ENCODE data around the gene GCAT. TPM values are rescaled to one million over a fixed set of nuclear protein-coding genes. Genes with fewer than 3 reads are reported as not detected.
A peak's percentile ranks its signal among the peaks of the same experiment; 100 is the strongest.

The GCAT gene
- total RNA-seq, 2 donors from 2014 or later: 37.8 to 92.7 TPM

- Histone ChIP-seq H3K9me3 (no peaks in the 10 kb centered on the region), H3K36me3 (peaks cover 0 to 19% of the 10 kb centered on the region in 2 donors), H3K27ac (peak overlapping the region; percentile 55 to 72), H3K4me3 (no peak overlapping the region), H3K27me3 (replicated peaks; ENCODE audit: insufficient read depth) (no peaks in the 10 kb centered on the region), H3K4me1 (replicated peaks) (peaks cover 4% of the 10 kb centered on the region)
- TF ChIP-seq POLR2AphosphoS5 (IDR thresholded peaks at IDR 0.05) (no peak), POLR2A (IDR thresholded peaks at IDR 0.05) (no peak)
- TF ChIP-seq, protein P1, sequence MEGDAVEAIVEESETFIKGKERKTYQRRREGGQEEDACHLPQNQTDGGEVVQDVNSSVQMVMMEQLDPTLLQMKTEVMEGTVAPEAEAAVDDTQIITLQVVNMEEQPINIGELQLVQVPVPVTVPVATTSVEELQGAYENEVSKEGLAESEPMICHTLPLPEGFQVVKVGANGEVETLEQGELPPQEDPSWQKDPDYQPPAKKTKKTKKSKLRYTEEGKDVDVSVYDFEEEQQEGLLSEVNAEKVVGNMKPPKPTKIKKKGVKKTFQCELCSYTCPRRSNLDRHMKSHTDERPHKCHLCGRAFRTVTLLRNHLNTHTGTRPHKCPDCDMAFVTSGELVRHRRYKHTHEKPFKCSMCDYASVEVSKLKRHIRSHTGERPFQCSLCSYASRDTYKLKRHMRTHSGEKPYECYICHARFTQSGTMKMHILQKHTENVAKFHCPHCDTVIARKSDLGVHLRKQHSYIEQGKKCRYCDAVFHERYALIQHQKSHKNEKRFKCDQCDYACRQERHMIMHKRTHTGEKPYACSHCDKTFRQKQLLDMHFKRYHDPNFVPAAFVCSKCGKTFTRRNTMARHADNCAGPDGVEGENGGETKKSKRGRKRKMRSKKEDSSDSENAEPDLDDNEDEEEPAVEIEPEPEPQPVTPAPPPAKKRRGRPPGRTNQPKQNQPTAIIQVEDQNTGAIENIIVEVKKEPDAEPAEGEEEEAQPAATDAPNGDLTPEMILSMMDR (IDR thresholded peaks at IDR 0.05): no peak
- no peak for DNase-seq (ENCODE audit: low spot score)
- intact Hi-C loops (cut with DNase I): no loop called here
- 77% methylated on average over 17 of the region's 17 CpGs for WGBS
These were observed 31.7 kb upstream of the GCAT start for GRCh38 chr22:37775785-37776638.

DNA sequence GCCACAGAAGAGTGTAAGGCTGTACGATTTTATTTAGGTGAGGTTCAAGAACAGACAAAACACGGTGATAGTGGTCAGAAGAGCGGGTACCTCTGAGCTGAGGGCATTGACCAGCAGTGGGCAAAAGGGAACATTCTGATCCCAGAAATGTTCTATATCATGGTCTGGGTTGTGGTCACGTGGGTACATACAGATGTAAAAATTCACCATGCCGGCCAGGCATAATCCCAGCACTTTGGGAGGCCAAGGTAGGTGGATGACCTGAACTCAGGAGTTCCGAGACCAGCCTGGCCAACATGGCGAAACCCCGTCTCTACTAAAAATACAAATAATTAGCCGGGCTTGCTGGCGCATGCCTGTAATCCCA is 31.1 kb upstream of the GCAT start:
- intact Hi-C loops (cut with DNase I): no loop called here
- peaks cover 4% of the 10 kb centered on the region for H3K4me1 ChIP-seq (replicated peaks)
- no peaks in the 10 kb centered on the region for H3K9me3 ChIP-seq
- H3K36me3 ChIP-seq: peaks cover 0 to 19% of the 10 kb centered on the region in 2 donors
- no peak for DNase-seq (ENCODE audit: low spot score)
- H3K4me3 ChIP-seq: no peak overlapping the region
- peak overlapping the region; percentile 55 to 72 for H3K27ac ChIP-seq
- no peaks in the 10 kb centered on the region for H3K27me3 ChIP-seq (replicated peaks; ENCODE audit: insufficient read depth)
- 49% methylated on average over 10 of the region's 10 CpGs for WGBS
- TF ChIP-seq, protein P1 (IDR thresholded peaks at IDR 0.05): no peak
- no peak for TF ChIP-seq POLR2A (IDR thresholded peaks at IDR 0.05)
- TF ChIP-seq POLR2AphosphoS5 (IDR thresholded peaks at IDR 0.05): no peak

- Histone ChIP-seq H3K9me3 (no peaks in the 10 kb centered on the region), H3K36me3 (peaks cover 0 to 15% of the 10 kb centered on the region in 2 donors), H3K27me3 (replicated peaks; ENCODE audit: insufficient read depth) (no peaks in the 10 kb centered on the region), H3K27ac (peak overlapping the region; percentile 55 to 72), H3K4me3 (no peak overlapping the region), H3K4me1 (replicated peaks) (peaks cover 4% of the 10 kb centered on the region)
- DNase-seq (ENCODE audit: low spot score): peak; percentile 90
- TF ChIP-seq POLR2A (IDR thresholded peaks at IDR 0.05) (no peak), POLR2AphosphoS5 (IDR thresholded peaks at IDR 0.05) (peak; percentile 95)
- TF ChIP-seq, protein P1 (IDR thresholded peaks at IDR 0.05): peak in 1 of 4 experiments; percentile 5
- intact Hi-C loops (cut with DNase I): no loop called here
- WGBS: 27% methylated on average over 11 of the region's 11 CpGs
These were observed 30.5 kb upstream of the GCAT start for GRCh38 chr22:37777122-37777687.

DNA sequence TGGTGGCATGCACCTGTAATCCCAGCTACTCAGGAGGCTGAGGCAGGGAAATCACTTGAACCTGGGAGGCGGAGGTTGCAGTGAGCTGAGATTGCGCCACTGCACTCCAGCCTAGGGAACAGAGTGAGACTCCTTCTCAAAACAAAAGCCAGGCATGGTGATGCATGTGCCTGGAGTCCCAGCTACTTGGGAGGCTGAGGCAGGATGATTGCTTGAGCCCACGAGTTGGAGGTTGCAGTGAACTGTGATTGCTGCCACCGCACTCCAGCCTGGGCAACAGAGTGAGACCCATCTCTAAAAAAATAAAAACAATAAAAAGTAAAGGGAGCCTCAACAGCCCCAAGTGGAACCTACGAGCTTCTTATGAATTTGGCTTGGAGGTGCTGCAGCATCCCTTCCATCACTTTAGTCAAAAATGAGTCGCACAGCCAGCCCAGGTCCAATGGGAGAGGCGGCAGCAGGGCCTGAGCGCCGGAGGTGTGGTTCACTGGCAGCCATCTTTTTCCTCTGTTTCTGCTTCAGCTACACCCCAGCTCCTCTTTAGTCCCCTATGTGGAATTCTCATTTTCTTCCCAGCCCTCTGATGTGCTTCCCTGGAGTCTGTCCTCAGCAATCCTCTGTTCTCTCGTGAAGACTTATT is 29.2 kb upstream of the GCAT start:
- peaks cover 4% of the 10 kb centered on the region for H3K4me1 ChIP-seq (replicated peaks)
- peaks cover 0 to 2% of the 10 kb centered on the region in 2 donors for H3K36me3 ChIP-seq
- no peaks in the 10 kb centered on the region for H3K27me3 ChIP-seq (replicated peaks; ENCODE audit: insufficient read depth)
- no peaks in the 10 kb centered on the region for H3K9me3 ChIP-seq
- no peak for DNase-seq (ENCODE audit: low spot score)
- intact Hi-C loops (cut with DNase I): no loop called here
- WGBS: 86% methylated on average over 10 of the region's 10 CpGs
- no peak overlapping the region for H3K27ac ChIP-seq
- TF ChIP-seq POLR2AphosphoS5 (IDR thresholded peaks at IDR 0.05): no peak
- no peak for TF ChIP-seq POLR2A (IDR thresholded peaks at IDR 0.05)
- TF ChIP-seq, protein P1 (IDR thresholded peaks at IDR 0.05): no peak
- no peak overlapping the region for H3K4me3 ChIP-seq
